ENCODE data around the gene GCK.

GCK gene

GRCh38 chr7:44151956-44152355 is 37.3 kb downstream of the GCK start:
- DNase-seq: no peak
- in situ Hi-C loops (cut with HindIII; ENCODE audit: low pct_ligation_motif_present, low pct_unique_long_range_greater_than_20kb, low sequenced_read_pairs): no loop called here

DNA sequence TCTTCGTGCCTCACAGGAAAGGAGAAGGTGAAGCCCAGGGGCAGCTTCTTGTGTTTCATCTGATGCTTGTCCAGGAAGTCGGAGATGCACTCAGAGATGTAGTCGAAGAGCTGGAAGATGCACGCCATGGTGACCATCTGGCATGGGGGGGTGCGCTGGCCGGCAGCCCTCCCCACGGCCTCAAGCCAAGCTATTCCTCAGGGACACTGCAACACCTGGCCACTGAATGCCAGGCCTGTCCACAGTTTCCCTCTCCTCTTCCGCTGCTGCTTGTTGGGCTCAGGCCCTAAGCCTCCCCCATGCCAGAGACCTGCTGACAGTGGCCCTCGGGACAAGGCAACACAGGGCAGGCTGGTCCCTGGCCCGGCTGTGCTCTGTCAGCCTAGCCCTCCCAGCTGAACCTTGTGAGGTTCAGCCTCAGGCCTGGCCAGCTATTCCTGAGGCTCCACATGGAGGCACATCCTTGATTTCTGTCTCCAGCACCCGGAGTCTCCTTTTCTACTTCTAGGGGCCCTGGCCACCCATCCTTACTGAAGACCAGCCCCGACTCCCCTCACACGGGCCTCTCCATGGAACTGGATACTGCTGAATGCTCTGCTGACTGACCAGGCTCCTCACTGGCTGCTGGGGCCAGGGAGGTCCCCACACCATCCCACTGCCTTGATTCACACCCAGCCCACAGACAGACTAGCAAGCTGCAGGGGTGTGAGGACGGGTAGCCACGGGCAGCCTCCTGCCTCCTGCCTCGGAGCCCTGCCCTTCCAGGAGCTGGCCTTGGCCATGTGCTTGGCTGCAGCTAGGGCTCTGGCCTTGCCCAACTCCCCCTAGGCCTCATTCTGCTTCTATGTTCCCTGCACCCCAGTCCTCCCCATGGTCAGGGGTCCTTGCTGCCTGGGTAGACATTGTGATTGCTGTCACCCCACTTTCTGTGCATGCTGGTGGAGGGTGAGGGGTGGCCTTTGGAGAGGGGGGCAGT is 38.0 kb downstream of the GCK start:
- no peak for DNase-seq
- in situ Hi-C loops (cut with HindIII; ENCODE audit: low pct_ligation_motif_present, low pct_unique_long_range_greater_than_20kb, low sequenced_read_pairs): no loop called here

- no peak for DNase-seq
- in situ Hi-C loops (cut with HindIII; ENCODE audit: low pct_ligation_motif_present, low pct_unique_long_range_greater_than_20kb, low sequenced_read_pairs): no loop called here
Measured at GRCh38 chr7:44150466-44150832, 38.8 kb downstream of the GCK start.

GRCh38 chr7:44149571-44150465 is 39.4 kb downstream of the GCK start:
- DNase-seq: no peak
- in situ Hi-C loops (cut with HindIII; ENCODE audit: low pct_ligation_motif_present, low pct_unique_long_range_greater_than_20kb, low sequenced_read_pairs): no loop called here

DNA sequence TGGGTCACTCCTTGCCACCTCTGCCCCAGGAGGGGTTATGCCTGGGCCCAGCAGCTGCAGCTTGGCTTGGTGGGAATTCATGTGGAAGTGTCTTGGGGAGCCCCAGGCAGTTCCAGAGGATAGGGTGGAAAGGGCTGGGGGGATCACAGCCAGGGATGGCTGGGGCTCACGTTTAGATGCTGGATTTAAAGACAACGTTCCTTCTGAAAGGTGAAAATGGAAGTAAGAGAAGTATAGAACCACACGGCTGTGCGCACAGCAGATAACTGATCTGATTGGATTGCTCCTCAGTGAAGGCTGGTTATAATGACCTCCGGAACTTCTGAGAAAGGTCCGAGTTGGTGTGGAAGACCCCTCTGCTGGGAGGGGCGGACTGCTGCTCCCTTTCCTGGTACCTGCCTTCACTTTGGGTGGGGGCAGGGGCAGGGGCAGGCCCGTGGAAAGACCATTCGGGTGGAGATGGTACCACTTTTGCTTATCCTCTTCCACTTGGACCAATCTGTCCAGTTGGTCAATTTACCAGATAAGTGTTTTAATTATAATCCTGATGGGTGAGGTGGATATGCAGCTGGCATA is 40.2 kb downstream of the GCK start:
- DNase-seq: no peak
- in situ Hi-C loops (cut with HindIII; ENCODE audit: low pct_ligation_motif_present, low pct_unique_long_range_greater_than_20kb, low sequenced_read_pairs): no loop called here

DNA sequence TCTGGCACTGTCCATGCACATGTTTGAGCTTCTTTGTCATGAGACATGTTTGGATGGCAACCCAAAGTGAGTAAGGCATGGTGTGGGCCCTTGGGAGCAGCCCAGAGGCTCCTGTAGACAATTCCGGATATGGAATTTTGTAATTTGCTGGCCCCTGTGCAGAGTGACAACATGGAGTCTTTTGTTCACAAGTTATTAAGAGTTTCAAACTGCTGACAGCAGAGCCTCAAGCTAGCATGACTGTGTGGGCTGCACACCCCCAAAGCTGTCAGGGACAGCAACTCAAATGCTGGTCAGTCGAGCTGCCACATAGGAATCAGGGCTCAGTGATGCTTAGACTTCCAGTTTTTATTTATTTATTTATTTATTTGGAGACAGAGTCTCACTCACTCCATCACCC is 41.1 kb downstream of the GCK start:
- in situ Hi-C loops (cut with HindIII; ENCODE audit: low pct_ligation_motif_present, low pct_unique_long_range_greater_than_20kb, low sequenced_read_pairs): no loop called here
- no peak for DNase-seq

GRCh38 chr7:44147026-44147991 is 41.9 kb downstream of the GCK start:
- in situ Hi-C loops (cut with HindIII; ENCODE audit: low pct_ligation_motif_present, low pct_unique_long_range_greater_than_20kb, low sequenced_read_pairs): no loop called here
- DNase-seq: no peak

DNA sequence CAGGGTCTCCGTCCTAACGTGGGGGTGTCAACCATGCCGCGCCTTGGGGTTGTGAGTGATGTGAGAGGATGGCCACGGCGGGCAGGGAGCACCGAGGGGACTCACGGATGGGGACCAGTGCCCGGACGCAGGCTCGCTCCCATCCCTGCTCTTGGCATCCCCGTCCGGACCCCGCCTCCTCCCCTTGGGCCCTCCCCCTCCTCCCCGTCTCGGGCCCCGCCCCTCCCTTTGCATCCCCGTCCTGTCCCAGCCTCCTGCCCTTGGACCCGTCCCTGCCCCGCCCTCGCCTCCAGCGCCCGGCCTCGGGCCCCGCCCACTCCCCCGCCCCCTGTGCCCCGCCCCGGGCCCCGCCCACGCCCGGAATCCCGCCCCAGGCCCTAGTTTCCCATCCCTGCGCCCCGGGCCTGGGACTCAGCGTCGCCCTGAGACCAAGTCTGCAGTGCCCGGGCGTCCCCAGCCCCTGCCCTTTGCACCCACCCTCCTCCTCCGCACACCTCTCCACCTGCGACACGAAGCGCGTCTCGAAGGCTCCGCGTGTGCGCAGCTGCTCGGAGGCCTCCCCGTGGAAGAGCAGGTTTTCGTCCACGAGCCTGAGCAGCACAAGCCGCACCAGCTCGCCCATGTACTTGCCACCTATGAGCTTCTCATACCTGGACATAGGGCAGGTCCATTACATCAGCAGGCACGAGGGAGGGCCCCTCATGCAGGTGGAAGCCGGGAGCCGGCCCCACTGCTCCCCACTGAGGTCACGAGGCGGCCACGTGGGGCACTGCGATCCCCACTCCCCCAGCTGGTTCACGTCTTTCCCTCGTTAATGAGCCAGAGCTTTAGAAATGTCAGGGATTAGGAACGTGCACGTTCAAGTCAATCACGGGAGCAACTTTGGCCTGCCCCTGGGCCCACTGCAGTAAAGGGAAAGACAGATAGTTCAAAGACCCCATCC is 43.0 kb downstream of the GCK start:
- in situ Hi-C loops (cut with HindIII; ENCODE audit: low pct_ligation_motif_present, low pct_unique_long_range_greater_than_20kb, low sequenced_read_pairs): no loop called here
- DNase-seq: peak; percentile 68

DNA sequence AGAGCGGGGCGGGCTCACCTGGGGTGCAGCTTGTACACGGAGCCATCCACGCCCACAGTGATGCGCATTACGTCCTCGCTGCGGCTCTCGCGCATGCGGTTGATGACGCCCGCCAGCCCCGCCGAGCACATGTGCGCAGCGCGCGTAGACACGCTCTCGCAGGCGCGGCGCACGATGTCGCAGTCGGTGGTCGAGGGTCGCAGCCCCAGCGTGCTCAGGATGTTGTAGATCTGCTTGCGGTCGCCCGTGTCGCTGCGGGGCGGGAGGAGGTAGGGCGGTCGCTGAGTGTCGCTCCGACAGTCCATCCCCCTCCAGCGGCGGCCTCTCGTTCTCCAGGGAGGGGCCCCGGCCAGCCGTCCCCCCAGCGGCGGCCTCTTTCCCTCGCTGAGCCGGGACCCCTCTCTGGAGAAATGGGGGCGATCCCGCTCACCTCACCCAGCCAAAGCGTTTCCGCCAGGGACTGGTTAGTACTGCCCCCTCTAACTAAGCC is 43.7 kb downstream of the GCK start:
- in situ Hi-C loops (cut with HindIII; ENCODE audit: low pct_ligation_motif_present, low pct_unique_long_range_greater_than_20kb, low sequenced_read_pairs): no loop called here
- no peak for DNase-seq

DNA sequence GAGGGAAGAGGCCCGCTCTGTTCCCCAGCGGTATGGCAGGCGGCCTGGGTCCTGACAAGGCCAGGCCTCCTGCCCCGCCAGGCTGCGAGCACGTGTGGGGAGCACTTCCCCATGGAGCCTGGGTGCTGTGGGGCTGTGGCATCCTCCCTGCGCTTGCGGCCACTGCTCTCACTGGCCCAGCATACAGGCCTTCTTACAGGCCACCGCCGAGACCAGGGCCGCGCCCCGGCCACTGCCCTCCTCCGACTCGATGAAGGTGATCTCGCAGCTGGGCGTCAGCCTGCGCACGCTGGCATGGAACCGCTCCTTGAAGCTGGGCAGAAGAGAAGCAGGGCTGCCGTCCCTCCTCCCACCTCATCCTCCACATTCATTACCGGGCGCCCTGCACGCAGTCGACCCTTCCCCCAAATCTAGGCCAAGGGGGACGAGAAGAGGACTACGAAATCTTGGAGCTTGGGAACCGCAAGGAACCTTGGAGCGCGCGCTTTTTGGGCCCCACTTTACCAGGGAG is 44.2 kb downstream of the GCK start:
- in situ Hi-C loops (cut with HindIII; ENCODE audit: low pct_ligation_motif_present, low pct_unique_long_range_greater_than_20kb, low sequenced_read_pairs): no loop called here
- DNase-seq: no peak

- in situ Hi-C loops (cut with HindIII; ENCODE audit: low pct_ligation_motif_present, low pct_unique_long_range_greater_than_20kb, low sequenced_read_pairs): no loop called here
- DNase-seq: no peak
Measured at GRCh38 chr7:44144426-44144967, 44.7 kb downstream of the GCK start.

DNA sequence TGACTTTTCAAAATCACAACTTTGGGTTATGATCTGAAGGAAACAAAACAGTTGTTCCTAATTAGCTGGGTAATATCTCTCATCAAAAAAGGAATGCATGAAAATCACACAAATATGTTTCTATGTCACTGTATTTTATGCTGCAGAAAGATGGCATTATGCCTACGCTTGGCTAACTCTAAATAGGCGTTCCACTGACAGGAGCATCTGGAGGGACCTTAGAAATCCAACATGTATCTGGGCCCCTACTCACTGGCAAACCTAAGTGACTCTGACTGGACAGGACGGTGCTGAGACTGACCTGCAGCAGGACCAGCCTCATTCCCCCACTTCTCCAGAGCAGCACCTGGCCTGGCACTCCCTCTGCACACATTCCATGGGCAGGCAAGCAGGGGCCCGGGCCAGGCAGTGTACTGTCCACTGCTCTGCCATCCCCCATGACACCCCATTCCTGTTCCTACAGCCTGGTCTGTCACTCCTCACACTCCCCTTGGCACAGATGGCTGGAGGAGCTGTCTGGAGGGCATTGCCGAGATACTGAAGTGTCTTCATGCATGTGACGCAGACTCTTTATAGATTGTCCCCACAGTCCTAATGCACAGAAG is 45.5 kb downstream of the GCK start:
- no peak for DNase-seq
- in situ Hi-C loops (cut with HindIII; ENCODE audit: low pct_ligation_motif_present, low pct_unique_long_range_greater_than_20kb, low sequenced_read_pairs): no loop called here

DNA sequence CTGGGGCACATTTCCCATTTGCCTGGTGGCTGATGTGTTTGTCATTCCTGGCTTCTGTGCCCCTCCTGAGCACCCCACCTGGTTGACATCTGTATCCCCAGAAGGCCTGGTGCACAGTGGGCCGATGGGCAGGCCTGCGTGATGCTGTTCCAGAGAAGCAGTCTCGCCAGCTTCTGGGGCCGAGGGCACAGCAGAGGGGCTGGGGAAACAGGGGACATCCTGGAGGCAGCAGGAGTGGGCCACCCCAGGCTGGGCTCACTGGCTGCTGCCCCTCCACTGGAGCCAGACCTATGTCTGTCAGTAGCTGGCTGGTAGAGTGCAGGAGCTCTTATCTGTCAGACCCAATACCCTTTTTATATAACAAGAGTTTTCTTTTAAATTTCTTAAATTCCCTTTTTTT is 47.2 kb downstream of the GCK start:
- in situ Hi-C loops (cut with HindIII; ENCODE audit: low pct_ligation_motif_present, low pct_unique_long_range_greater_than_20kb, low sequenced_read_pairs): no loop called here

DNA sequence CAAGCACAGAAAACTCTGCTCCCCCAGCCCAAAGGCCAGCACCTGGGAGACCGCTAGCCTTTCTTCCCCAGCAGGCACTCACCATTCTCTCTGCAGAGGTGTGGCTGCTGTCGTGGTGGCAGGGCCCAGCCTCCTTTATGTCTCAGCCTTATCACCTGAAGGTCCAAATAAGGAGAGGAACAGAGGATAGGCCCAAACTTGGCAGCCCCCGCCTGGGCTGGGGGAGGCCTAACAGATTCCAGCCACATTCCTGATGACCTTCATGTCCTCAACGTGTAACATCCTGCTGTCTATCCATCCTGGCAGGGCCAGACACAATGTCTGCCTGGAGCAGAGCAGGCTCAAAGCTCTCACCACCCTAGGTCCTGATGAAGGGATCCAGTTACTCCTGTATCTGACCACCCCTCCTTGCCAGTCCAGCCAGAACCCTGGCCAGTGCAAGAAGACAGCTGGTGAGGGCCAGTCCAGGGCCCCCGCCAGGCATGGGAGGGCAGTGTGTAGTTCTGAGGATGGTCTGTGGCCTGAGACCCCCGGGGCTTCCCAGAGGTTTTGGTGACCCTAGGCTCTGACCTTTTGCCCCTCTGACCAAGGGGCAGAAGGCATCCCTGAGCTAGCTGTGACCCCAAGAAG is 47.9 kb downstream of the GCK start, which contains the start of gene MYL7:
Gene MYL7, minus strand, starts transcription at position 112 of the 630 bp plus-strand sequence. Its CDS starts 27 bp downstream, at position 85.
- in situ Hi-C loops (cut with HindIII; ENCODE audit: low pct_ligation_motif_present, low pct_unique_long_range_greater_than_20kb, low sequenced_read_pairs): no loop called here

More for the DNA sequence above, 47.2 kb downstream of the GCK start:
- no peak for DNase-seq

DNA sequence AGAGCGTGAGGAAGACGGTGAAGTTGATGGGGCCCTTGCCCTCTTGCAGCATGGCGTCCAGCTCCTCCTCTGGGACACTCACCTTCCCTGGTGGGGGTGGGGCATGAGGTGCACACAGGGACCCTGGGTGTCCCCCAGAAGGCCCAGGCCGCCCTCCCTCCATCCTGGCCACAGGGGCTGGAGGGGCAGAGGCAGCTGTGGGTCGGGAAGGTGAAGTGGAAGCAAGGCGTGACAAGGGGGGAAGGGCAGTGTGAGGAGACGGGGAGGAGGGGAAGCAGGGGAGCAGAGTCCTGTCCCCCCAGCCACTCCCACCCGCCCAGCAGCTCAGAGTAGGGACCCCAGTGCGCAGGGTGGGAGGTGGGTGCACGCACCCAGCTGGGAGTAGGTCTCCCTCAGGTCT is 48.9 kb downstream of the GCK start:
- no peak for DNase-seq
- in situ Hi-C loops (cut with HindIII; ENCODE audit: low pct_ligation_motif_present, low pct_unique_long_range_greater_than_20kb, low sequenced_read_pairs): no loop called here

More for the DNA sequence above, 47.9 kb downstream of the GCK start, which contains the start of gene MYL7:
- DNase-seq: no peak
